WTC11 (cell line): ENCODE measurements around the gene C1orf35. TPM values are rescaled to one million over a fixed set of nuclear protein-coding genes. Genes with fewer than 3 reads are reported as not detected.

Experiments used
- ATAC-seq: fragments of 200-7000 bp; cut with Tn5 transposase; 2 replicates; pipeline ENCODE4 v1.10.0; 2021; ENCODE audit warnings: mild to moderate bottlenecking, moderate library complexity
- CTCF ChIA-PET: fragments of 300-600 bp; sonication (Branson Sonifier 250); formaldehyde crosslinking; loops from one replicate; lab custom pipeline; 2021; ENCODE audit warnings: antibody characterized with exemption; lab: Charles Lee
- POLR2A ChIA-PET: fragments of 350-600 bp; sonication (Branson Sonifier 250); formaldehyde crosslinking; loops from one replicate; lab custom pipeline; 2021; ENCODE audit warnings: antibody characterized with exemption; lab: Charles Lee
- DNase-seq: peaks from one replicate; pipeline ENCODE4 v3.0.0; 2021; ENCODE audit warnings: low spot score
- H3K27ac Mint-ChIP-seq: 2 replicates; pipeline ENCODE4 v1.8.0; 2021; ENCODE audit warnings: mixed read lengths
- H3K27me3 Mint-ChIP-seq: 2 replicates; pipeline ENCODE4 v1.8.0; 2021; ENCODE audit warnings: low read depth, mild to moderate bottlenecking, moderate library complexity, mixed read lengths
- H3K36me3 Mint-ChIP-seq: 2 replicates; pipeline ENCODE4 v1.8.0; 2021; ENCODE audit warnings: mixed read lengths
- H3K4me1 Mint-ChIP-seq: 2 replicates; pipeline ENCODE4 v1.8.0; 2022; ENCODE audit warnings: mixed read lengths
- H3K4me3 Mint-ChIP-seq: 2 replicates; pipeline ENCODE4 v1.8.0; 2021; ENCODE audit warnings: mild to moderate bottlenecking, moderate library complexity, mixed read lengths
- H3K9me3 Mint-ChIP-seq: 2 replicates; pipeline ENCODE4 v1.8.0; 2021; ENCODE audit warnings: mixed read lengths
- CTCF ChIP-seq: fragments of 200-600 bp; IDR thresholded peaks from 2 replicates; pipeline ENCODE4 v1.8.0; 2022; ENCODE audit warnings: antibody characterized with exemption
- E2F1 ChIP-seq: sonication (generic); formaldehyde crosslinking; IDR thresholded peaks from 2 replicates; pipeline ENCODE4 v1.8.0; 2022; ENCODE audit warnings: mild to moderate bottlenecking, missing genetic modification reagents
- EMX1 ChIP-seq: fragments of 250-450 bp; sonication (Bioruptor Pico); IDR thresholded peaks from 2 replicates; pipeline ENCODE4 v1.8.0; 2021; ENCODE audit warnings: mild to moderate bottlenecking
- FOXK1 ChIP-seq: sonication (generic); formaldehyde crosslinking; IDR thresholded peaks from 2 replicates; pipeline ENCODE4 v1.8.0; 2022; ENCODE audit warnings: mild to moderate bottlenecking, moderate library complexity, missing genetic modification reagents
- MAX ChIP-seq: sonication (generic); formaldehyde crosslinking; IDR thresholded peaks from 2 replicates; pipeline ENCODE4 v1.8.0; 2022; ENCODE audit warnings: mild to moderate bottlenecking, missing genetic modification reagents
- MLX ChIP-seq: sonication (generic); formaldehyde crosslinking; IDR thresholded peaks from 2 replicates; pipeline ENCODE4 v1.8.1; 2023; ENCODE audit warnings: mild to moderate bottlenecking, missing genetic modification reagents, moderate library complexity
- NFE2L1 ChIP-seq: sonication (generic); formaldehyde crosslinking; IDR thresholded peaks from 2 replicates; pipeline ENCODE4 v1.8.1; 2023; ENCODE audit warnings: missing genetic modification reagents
- NR1H2 ChIP-seq: sonication (generic); formaldehyde crosslinking; IDR thresholded peaks from 2 replicates; pipeline ENCODE4 v1.9.0; 2021; ENCODE audit warnings: mild to moderate bottlenecking, moderate library complexity, missing genetic modification reagents
- RELA ChIP-seq: sonication (generic); formaldehyde crosslinking; IDR thresholded peaks from 2 replicates; pipeline ENCODE4 v1.8.1; 2022; ENCODE audit warnings: missing genetic modification reagents, mild to moderate bottlenecking, borderline replicate concordance
- SP1 ChIP-seq: sonication (generic); formaldehyde crosslinking; conservative IDR thresholded peaks from 2 replicates; pipeline ENCODE4 v1.8.1; 2022; ENCODE audit warnings: missing genetic modification reagents
- TCF7 ChIP-seq: sonication (generic); formaldehyde crosslinking; IDR thresholded peaks from 2 replicates; pipeline ENCODE4 v1.8.0; 2022; ENCODE audit warnings: mild to moderate bottlenecking, low read depth, missing genetic modification reagents, moderate library complexity
- ZMAT4 ChIP-seq: fragments of 250-450 bp; sonication (Bioruptor Pico); IDR thresholded peaks from 2 replicates; pipeline ENCODE4 v1.9.0; 2021; ENCODE audit warnings: mild to moderate bottlenecking
- ZNF317 ChIP-seq: sonication (generic); formaldehyde crosslinking; IDR thresholded peaks from 2 replicates; pipeline ENCODE4 v1.8.1; 2023; ENCODE audit warnings: low read depth, mild to moderate bottlenecking, moderate library complexity, missing genetic modification reagents, borderline replicate concordance
- ZNF416 ChIP-seq: fragments of 250-450 bp; sonication (Bioruptor Pico); IDR thresholded peaks from 2 replicates; pipeline ENCODE4 v1.9.0; 2021; ENCODE audit warnings: mild to moderate bottlenecking, inconsistent platforms
- ZNF423 ChIP-seq: fragments of 250-450 bp; sonication (Bioruptor Pico); IDR thresholded peaks from 2 replicates; pipeline ENCODE4 v2.1.2; 2022; ENCODE audit warnings: mild to moderate bottlenecking, moderate library complexity
- ZNF671 ChIP-seq: fragments of 250-450 bp; sonication (Bioruptor Pico); IDR thresholded peaks from 2 replicates; pipeline ENCODE4 v1.8.0; 2021; ENCODE audit warnings: mild to moderate bottlenecking
- total RNA-seq: library from RNA; stranded (reverse); gene quantifications from 3 replicates; pipeline ENCODE4 v1.2.3, GENCODE V29; 2021
- TF ChIP-seq, protein P1 (sequence below): sonication (generic); formaldehyde crosslinking; IDR thresholded peaks from 2 replicates; pipeline ENCODE4 v1.8.0; 2023; ENCODE audit warnings: mild to moderate bottlenecking, missing genetic modification reagents
- TF ChIP-seq, protein P2 (sequence below): fragments of 250-450 bp; sonication (Bioruptor Pico); IDR thresholded peaks from 2 replicates; pipeline ENCODE4 v1.9.0; 2021; ENCODE audit warnings: mild to moderate bottlenecking, borderline replicate concordance
- TF ChIP-seq, protein P3 (sequence below): fragments of 250-450 bp; sonication (Bioruptor Pico); IDR thresholded peaks from 2 replicates; pipeline ENCODE4 v1.8.0; 2021; ENCODE audit warnings: mild to moderate bottlenecking
- TF ChIP-seq, protein P4 (sequence below): fragments of 250-450 bp; sonication (Bioruptor Pico); IDR thresholded peaks from 2 replicates; pipeline ENCODE4 v1.9.0; 2021; ENCODE audit warnings: mild to moderate bottlenecking

The C1orf35 gene
- total RNA-seq, 1 experiment from 2014 or later, result 33.8 TPM

DNA sequence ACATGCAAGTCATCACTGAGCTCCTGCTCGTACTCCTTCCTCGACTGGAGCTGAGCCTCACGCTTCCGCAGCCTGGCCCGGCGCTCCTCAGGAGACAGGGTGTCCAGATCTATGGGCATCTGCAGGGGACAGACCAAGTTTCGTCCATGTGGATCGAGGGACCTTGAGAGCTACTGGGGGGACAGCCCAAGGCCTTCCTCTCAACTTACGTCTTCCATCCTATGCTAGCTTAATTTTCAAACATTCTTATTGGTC, 3.6 kb upstream of the C1orf35 start (continued):
- TF ChIP-seq, protein P1, sequence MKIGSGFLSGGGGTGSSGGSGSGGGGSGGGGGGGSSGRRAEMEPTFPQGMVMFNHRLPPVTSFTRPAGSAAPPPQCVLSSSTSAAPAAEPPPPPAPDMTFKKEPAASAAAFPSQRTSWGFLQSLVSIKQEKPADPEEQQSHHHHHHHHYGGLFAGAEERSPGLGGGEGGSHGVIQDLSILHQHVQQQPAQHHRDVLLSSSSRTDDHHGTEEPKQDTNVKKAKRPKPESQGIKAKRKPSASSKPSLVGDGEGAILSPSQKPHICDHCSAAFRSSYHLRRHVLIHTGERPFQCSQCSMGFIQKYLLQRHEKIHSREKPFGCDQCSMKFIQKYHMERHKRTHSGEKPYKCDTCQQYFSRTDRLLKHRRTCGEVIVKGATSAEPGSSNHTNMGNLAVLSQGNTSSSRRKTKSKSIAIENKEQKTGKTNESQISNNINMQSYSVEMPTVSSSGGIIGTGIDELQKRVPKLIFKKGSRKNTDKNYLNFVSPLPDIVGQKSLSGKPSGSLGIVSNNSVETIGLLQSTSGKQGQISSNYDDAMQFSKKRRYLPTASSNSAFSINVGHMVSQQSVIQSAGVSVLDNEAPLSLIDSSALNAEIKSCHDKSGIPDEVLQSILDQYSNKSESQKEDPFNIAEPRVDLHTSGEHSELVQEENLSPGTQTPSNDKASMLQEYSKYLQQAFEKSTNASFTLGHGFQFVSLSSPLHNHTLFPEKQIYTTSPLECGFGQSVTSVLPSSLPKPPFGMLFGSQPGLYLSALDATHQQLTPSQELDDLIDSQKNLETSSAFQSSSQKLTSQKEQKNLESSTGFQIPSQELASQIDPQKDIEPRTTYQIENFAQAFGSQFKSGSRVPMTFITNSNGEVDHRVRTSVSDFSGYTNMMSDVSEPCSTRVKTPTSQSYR (CRISPR knock-in tag), result no peak
- TF ChIP-seq CTCF, result no peak
- no peak for TF ChIP-seq MLX
- no peak for TF ChIP-seq FOXK1 (CRISPR knock-in tag)
- TF ChIP-seq ZNF317 (CRISPR knock-in tag), result no peak
- no peak for TF ChIP-seq E2F1 (CRISPR knock-in tag)

- ATAC-seq, result no peak
- POLR2A ChIA-PET, result no interaction called here
- CTCF ChIA-PET, result interaction anchor here (1.3 to 1.5 kb wide), 2 partner anchors 25 to 108 kb away, joined by 3 to 7 read pairs; no protein-coding TSS in a partner anchor
- H3K9me3 Mint-ChIP-seq, result no peaks in the 10 kb centered on the region
- peaks cover 20% of the 10 kb centered on the region for H3K4me1 Mint-ChIP-seq
- peak overlapping the region; percentile 38; the same call in 1 of the 2 replicates for H3K4me3 Mint-ChIP-seq
- H3K27me3 Mint-ChIP-seq, result peaks cover 21% of the 10 kb centered on the region
- DNase-seq, result no peak
- H3K27ac Mint-ChIP-seq, result no peak overlapping the region
- H3K36me3 Mint-ChIP-seq, result peaks cover 18% of the 10 kb centered on the region
- TF ChIP-seq ZMAT4 (CRISPR knock-in tag) (no peak), ZNF671 (CRISPR knock-in tag) (no peak), RELA (CRISPR knock-in tag) (no peak), NR1H2 (CRISPR knock-in tag) (no peak), SP1 (no peak), EMX1 (CRISPR knock-in tag) (no peak), TCF7 (no peak), NFE2L1 (no peak), MAX (CRISPR knock-in tag) (no peak), ZNF423 (no peak), ZNF416 (CRISPR knock-in tag) (no peak)
- TF ChIP-seq, protein P2, sequence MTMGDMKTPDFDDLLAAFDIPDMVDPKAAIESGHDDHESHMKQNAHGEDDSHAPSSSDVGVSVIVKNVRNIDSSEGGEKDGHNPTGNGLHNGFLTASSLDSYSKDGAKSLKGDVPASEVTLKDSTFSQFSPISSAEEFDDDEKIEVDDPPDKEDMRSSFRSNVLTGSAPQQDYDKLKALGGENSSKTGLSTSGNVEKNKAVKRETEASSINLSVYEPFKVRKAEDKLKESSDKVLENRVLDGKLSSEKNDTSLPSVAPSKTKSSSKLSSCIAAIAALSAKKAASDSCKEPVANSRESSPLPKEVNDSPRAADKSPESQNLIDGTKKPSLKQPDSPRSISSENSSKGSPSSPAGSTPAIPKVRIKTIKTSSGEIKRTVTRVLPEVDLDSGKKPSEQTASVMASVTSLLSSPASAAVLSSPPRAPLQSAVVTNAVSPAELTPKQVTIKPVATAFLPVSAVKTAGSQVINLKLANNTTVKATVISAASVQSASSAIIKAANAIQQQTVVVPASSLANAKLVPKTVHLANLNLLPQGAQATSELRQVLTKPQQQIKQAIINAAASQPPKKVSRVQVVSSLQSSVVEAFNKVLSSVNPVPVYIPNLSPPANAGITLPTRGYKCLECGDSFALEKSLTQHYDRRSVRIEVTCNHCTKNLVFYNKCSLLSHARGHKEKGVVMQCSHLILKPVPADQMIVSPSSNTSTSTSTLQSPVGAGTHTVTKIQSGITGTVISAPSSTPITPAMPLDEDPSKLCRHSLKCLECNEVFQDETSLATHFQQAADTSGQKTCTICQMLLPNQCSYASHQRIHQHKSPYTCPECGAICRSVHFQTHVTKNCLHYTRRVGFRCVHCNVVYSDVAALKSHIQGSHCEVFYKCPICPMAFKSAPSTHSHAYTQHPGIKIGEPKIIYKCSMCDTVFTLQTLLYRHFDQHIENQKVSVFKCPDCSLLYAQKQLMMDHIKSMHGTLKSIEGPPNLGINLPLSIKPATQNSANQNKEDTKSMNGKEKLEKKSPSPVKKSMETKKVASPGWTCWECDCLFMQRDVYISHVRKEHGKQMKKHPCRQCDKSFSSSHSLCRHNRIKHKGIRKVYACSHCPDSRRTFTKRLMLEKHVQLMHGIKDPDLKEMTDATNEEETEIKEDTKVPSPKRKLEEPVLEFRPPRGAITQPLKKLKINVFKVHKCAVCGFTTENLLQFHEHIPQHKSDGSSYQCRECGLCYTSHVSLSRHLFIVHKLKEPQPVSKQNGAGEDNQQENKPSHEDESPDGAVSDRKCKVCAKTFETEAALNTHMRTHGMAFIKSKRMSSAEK (CRISPR knock-in tag), result no peak
- TF ChIP-seq, protein P3, sequence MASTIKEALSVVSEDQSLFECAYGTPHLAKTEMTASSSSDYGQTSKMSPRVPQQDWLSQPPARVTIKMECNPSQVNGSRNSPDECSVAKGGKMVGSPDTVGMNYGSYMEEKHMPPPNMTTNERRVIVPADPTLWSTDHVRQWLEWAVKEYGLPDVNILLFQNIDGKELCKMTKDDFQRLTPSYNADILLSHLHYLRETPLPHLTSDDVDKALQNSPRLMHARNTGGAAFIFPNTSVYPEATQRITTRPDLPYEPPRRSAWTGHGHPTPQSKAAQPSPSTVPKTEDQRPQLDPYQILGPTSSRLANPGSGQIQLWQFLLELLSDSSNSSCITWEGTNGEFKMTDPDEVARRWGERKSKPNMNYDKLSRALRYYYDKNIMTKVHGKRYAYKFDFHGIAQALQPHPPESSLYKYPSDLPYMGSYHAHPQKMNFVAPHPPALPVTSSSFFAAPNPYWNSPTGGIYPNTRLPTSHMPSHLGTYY (CRISPR knock-in tag), result no peak
- TF ChIP-seq, protein P4, sequence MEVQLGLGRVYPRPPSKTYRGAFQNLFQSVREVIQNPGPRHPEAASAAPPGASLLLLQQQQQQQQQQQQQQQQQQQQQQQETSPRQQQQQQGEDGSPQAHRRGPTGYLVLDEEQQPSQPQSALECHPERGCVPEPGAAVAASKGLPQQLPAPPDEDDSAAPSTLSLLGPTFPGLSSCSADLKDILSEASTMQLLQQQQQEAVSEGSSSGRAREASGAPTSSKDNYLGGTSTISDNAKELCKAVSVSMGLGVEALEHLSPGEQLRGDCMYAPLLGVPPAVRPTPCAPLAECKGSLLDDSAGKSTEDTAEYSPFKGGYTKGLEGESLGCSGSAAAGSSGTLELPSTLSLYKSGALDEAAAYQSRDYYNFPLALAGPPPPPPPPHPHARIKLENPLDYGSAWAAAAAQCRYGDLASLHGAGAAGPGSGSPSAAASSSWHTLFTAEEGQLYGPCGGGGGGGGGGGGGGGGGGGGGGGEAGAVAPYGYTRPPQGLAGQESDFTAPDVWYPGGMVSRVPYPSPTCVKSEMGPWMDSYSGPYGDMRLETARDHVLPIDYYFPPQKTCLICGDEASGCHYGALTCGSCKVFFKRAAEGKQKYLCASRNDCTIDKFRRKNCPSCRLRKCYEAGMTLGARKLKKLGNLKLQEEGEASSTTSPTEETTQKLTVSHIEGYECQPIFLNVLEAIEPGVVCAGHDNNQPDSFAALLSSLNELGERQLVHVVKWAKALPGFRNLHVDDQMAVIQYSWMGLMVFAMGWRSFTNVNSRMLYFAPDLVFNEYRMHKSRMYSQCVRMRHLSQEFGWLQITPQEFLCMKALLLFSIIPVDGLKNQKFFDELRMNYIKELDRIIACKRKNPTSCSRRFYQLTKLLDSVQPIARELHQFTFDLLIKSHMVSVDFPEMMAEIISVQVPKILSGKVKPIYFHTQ (CRISPR knock-in tag), result no peak
Measured at GRCh38 chr1:228105996-228106799, 3.1 kb upstream of the C1orf35 start.
